Measurements from ENCODE around the gene LAMA4.

The LAMA4 gene

GRCh38 chr6:112253841-112254816 lies at the start of gene LAMA4:
LAMA4 (minus strand) TSS chr6:112254567; CDS start chr6:112254150, 417 bp downstream.
- FAIRE-seq: no peak

- no peak for FAIRE-seq
Measured at GRCh38 chr6:112302142-112302705, 47.9 kb upstream of the LAMA4 start.

- no peak for FAIRE-seq
Measured at GRCh38 chr6:112300896-112301295, 46.5 kb upstream of the LAMA4 start.

- no peak for FAIRE-seq
Measured at GRCh38 chr6:112298816-112299281, 44.5 kb upstream of the LAMA4 start.

- FAIRE-seq: no peak
Measured at GRCh38 chr6:112298021-112298745, 43.8 kb upstream of the LAMA4 start.

- FAIRE-seq: no peak
Measured at GRCh38 chr6:112296694-112297093, 42.3 kb upstream of the LAMA4 start.

GRCh38 chr6:112296122-112296521 lies 41.8 kb upstream of the LAMA4 start:
- no peak for FAIRE-seq

- FAIRE-seq: no peak
Measured at GRCh38 chr6:112291161-112291762, 36.9 kb upstream of the LAMA4 start.

- no peak for FAIRE-seq
Measured at GRCh38 chr6:112289038-112289566, 34.7 kb upstream of the LAMA4 start.

- FAIRE-seq: no peak
Measured at GRCh38 chr6:112288475-112288874, 34.1 kb upstream of the LAMA4 start.

GRCh38 chr6:112287577-112288225 lies 33.3 kb upstream of the LAMA4 start:
- no peak for FAIRE-seq

- FAIRE-seq: no peak
Measured at GRCh38 chr6:112286500-112287144, 32.3 kb upstream of the LAMA4 start.

- FAIRE-seq: no peak
Measured at GRCh38 chr6:112286010-112286409, 31.6 kb upstream of the LAMA4 start.

GRCh38 chr6:112284603-112285002 lies 30.2 kb upstream of the LAMA4 start:
- no peak for FAIRE-seq

GRCh38 chr6:112283621-112284020 lies 29.3 kb upstream of the LAMA4 start:
- no peak for FAIRE-seq

- no peak for FAIRE-seq
Measured at GRCh38 chr6:112281821-112282615, 27.7 kb upstream of the LAMA4 start.

GRCh38 chr6:112279031-112279935 lies 24.9 kb upstream of the LAMA4 start:
- no peak for FAIRE-seq

- no peak for FAIRE-seq
Measured at GRCh38 chr6:112275365-112275764, 21.0 kb upstream of the LAMA4 start.

- FAIRE-seq: no peak
Measured at GRCh38 chr6:112274774-112275173, 20.4 kb upstream of the LAMA4 start.

- FAIRE-seq: no peak
Measured at GRCh38 chr6:112272799-112273198, 18.4 kb upstream of the LAMA4 start.

Measured in A204.1 (cell line).